22Rv1 (cell line): Measurements from ENCODE around the gene ANO7.

Experiments
- H3K27ac ChIP-seq: fragments of 450-650 bp; 2 replicates; pipeline ENCODE4 v1.5.1; 2017
- CTCF ChIP-seq: fragments of 450-650 bp; IDR thresholded peaks from 2 replicates; pipeline ENCODE4 v1.5.1; 2017; ENCODE audit warnings: mild to moderate bottlenecking
- ZFX ChIP-seq: fragments of 450-650 bp; IDR thresholded peaks from 2 replicates; pipeline ENCODE4 v1.6.1; 2017; ENCODE audit warnings: antibody characterized with exemption, borderline replicate concordance

Gene ANO7

GRCh38 chr2:241184901-241185300 is 3.6 kb upstream of the ANO7 start:
- TF ChIP-seq ZFX (no peak), CTCF (no peak)
- H3K27ac ChIP-seq = no peak overlapping the region

DNA sequence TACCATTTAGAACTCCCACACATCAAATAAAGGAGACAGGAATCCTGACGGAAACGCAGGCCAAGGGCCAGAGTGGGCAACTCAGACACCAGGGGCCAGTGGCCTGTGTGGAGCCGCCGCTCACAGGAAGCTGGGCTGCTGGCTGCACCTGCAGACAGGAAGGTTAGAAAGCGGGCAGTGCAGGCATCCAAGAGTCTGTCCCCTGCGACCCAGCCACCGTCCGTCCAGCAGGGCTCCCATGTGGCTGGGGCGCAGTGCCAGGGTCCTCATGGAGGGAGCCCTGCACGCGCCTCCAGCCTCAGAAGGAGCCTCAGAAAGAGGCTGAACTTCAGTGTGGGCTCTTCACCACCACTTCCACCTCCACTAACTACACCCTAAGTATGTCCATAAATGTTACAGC is 2.5 kb upstream of the ANO7 start:
- TF ChIP-seq ZFX = no peak

DNA sequence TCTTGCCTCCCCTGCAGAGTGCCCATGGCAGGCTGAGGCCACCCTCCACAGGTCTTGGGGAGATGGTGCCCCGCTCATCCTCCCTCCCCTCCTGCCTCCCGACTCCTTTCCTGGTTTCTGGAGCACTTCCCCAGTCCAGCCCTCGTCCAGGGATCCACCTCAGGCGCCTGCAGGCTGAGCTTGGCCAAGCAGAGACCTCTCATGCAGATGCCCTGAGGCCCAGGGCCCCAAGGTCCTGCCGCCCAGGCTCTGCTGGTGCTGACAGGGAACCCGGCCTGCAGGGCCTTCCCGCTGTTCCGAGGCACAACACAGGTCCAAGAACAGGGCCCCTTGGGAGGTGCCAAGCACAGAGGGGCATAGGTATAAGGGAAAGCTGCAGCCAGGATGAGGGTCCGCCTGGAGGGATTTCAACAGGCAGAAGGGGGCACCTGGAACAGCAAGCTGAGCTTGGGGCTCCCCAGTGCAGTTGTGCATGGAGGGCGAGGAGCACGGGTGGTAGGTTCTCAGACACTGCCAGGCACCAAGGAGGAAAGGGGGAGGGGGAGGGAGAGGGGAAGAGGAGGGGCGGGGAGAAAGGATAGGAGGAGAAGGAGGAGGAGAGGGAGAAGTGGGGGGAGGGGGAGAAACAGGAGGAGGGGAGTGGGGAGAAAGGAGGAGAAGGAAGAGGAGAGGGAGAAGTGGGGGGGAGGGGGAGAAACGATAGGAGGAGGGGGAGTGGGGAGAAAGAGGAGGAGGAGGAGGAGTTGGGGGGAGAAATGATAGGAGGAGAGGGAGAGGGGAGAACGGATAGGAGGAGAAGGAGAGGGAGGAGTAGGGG is 1.2 kb upstream of the ANO7 start:
- H3K27ac ChIP-seq = peak overlapping the region; percentile 10; the same call in 1 of the 2 replicates
- TF ChIP-seq CTCF = no peak
- no peak for TF ChIP-seq ZFX

More for the DNA sequence above, 2.5 kb upstream of the ANO7 start:
- H3K27ac ChIP-seq = peak overlapping the region; percentile 10; the same call in 1 of the 2 replicates

DNA sequence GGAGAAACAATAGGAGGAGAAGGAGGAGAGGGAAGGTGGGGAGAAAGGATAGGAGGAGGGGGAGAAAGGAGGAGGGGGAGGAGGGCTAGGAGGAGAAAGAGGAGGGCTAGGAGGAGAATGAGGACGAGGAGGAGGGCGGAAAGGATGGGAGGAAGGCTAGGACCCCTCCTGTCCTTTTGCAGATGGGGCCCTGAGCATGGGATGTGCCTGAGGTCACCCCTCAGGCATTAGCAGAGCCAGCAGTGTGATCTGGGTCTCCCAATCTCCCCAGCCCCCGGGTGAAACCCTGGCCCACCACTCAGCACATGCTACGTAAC is 601 bp upstream of the ANO7 start:
- peak overlapping the region; percentile 42 for H3K27ac ChIP-seq
- TF ChIP-seq CTCF (no peak), ZFX (no peak)

GRCh38 chr2:241189093-241189855 is 797 bp downstream of the ANO7 start:
- peak overlapping the region; percentile 42 for H3K27ac ChIP-seq
- TF ChIP-seq CTCF (no peak), ZFX (no peak)

DNA sequence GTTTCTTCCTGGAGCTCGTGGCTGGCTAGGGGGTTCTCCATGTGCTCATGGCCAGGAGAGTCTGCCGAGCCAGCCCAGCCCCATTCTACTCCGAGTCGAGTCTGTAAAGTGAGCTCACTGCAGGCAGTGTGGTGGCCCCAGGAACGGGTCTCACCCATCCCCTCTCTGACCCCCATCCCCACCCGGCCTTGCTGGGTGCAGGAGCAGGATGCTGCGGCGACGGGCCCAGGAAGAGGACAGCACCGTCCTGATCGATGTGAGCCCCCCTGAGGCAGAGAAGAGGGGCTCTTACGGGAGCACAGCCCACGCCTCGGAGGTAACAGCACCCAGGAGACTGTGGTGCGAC is 1.4 kb downstream of the ANO7 start:
- TF ChIP-seq CTCF (no peak), ZFX (no peak)
- no peak overlapping the region for H3K27ac ChIP-seq

DNA sequence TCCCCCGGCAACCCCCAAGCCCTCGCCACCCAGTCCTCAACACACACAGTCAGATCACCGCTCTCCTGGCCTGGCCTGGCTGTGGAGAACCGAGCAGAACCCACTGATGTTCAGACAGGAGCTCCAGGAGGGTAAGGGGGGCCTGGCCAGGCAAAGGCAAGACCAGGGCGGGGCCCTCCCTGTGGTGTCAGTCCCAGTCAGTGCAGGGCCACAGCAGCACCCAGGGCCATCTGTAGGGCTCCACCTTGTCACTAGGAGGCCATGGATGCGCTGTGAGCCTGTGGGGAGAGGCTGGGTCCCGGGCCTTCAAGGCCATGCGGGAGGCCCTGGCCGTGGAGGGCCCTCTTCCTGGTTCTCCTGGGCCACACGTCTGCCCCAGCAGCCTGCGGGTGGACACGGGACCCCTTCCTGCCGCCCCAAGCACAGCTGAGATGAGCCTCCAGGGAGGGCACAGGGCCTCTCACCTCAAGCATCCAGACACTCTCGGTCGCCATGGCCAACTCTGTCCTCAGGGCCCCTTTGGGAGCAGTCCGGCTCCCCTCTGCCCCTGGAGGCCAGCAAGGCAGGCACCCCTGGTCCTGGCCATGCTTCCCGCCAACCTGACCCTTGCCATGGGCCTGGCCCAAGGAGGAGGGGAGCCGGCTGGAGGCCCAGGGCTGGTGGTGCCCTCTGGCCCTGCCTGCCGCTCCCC is 2.0 kb downstream of the ANO7 start:
- TF ChIP-seq CTCF (no peak), ZFX (no peak)
- H3K27ac ChIP-seq = no peak overlapping the region
